ENCODE measurements around the gene DCBLD2.

DCBLD2 gene

DNA sequence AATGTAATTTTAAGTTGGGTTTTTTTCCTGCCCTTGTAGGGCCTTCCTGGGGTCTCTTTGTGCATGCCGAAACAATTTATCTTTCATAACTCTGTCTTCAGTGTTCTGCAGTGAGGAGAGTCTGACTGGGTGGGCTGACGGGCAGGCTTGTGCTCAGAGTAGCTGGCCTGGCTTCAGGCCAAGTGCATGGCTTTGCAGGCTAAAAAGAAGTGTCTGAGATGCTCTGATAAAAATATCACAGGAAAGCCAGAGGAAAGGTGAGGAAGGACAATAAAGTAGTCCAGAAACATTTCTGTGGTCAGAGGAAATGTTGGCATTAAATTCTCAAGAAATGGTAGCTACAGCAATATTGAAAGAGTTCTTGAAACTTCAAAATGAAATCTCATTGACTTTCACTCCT is 112.8 kb downstream of the DCBLD2 start:
- no peak for DNase-seq

GRCh38 chr3:98787181-98787580 is 114.3 kb downstream of the DCBLD2 start:
- DNase-seq, result no peak

GRCh38 chr3:98786364-98787006 is 115.0 kb downstream of the DCBLD2 start:
- DNase-seq, result no peak

DNA sequence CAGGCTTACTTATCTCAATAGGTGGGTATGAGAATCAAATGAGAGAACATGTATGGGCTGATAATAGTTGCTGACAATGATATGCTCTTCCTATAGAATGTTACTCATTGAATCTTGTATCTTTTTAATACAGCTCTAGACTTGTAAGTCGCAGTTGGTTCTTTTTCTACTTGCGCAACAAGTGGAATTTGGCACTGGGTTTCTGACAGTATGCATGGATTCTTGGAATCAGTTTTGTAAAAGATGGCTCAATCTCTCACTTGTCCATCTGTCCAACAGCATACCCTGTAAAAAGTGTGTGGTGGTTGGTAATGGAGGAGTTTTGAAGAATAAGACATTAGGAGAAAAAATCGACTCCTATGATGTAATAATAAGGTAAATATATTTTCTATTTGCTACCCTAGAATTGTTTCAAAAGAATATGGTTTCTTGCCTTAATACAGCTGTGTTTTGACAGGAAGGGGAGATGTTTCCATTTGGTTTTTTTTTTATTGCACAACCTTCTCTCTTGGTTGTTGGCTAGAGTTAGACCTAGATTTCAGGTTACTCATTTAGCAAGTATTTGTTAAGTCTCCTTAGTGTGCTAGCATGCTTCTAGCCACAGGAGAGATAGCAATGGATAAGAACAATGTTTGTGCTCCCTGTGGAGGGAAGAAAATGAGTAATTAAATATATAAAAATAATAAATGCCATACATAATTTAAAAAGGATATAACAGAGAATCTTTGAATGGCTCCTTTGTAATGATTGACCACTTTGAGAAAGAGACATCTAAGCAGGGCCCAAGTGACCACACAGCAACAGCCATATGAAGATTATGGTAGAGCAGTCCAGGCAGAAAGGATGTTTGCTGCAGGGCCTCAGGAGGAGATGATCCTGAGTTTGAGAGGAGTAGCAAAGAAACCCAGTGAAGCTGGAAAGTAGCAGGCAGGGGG is 116.6 kb downstream of the DCBLD2 start:
- DNase-seq, result no peak

GRCh38 chr3:98784042-98784441 is 117.5 kb downstream of the DCBLD2 start:
- DNase-seq, result no peak

DNA sequence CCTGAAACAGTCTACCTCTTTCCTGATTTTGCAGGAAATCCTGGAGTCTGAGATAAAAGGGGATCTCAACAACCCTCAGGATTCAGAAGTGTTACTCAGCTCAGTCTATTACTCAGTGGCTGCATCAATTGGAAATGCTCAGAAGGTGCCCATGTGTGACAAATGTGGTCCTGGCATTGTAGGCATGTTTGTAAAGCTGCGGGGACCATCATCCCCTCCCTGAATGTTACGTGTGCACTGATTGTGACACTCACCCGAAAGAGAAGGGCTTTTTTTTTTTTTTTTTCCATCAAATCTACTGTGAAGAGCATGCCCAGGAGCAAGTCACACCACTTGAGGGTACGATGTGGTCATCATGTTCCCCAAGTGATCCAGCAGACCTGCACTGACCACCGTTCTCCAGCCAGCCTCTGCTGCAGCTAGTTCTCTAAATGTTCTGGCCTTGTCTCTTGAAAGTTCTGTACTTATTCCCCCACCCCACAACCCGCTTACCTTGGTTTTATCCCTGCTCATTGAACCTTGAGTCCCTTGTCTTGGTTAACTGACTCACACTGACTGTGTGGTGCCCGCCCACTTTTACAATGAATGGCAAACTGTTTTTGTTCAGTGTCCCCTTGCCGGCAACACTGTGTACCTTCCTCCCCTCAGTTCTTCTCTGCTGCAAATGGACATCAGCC is 118.5 kb downstream of the DCBLD2 start:
- DNase-seq, result no peak

GRCh38 chr3:98780343-98780742 is 121.2 kb downstream of the DCBLD2 start:
- DNase-seq, result no peak

DNA sequence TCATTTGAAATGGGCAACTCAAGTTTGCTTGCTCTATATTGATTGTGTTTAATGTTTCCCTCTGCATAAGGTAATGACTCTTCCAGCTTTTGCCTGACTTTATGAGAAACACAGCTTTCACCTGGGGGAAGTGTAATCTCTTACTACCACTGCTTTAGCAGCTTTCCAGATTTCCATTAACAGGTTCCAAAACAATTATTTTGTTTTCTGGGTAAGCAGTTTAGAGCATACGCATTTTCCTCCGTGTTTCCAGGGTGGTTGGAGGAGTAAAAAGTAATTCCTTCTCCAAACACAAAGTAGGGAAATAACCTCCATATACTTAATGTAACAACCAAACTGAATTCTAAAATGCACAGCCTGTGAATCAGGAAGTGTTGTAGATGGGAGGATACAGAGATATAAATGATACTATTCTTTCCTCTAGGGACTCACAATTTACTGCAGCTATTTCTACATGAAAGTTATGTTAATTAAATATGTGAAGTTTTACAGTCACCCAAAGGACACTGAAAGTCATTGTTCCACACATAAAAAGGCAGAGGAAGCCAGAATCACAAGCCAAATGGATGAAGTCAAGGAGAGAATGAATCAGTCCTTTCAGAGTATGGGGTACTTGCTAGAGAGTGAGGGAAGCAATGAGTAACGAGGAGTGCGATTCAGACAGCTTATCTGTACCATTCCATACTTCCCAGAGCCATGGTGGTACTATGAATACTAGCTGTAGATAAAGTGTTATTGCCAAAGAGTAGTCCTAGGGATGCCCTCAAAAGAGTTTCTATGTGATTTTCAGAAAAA is 121.8 kb downstream of the DCBLD2 start:
- no peak for DNase-seq

GRCh38 chr3:98778852-98779413 is 122.6 kb downstream of the DCBLD2 start:
- no peak for DNase-seq

DNA sequence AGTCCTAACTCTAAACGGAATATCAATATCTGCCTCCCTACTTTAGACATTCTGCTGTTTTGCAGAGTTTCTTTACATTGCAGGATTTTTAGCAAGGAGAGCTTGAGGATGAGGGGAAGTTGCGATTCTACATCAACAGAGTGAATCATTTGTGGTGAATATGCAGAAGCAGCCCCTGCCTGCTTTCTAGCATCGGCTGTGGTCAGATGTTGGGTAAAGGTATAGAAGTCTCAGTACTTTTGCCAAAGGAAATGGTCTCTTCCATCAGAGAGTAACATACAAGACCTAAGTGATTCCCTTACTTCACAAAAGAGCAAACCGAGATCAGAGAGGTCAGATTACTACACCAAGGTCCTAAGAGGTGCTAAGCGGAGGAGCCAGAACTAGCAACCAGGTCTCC is 123.1 kb downstream of the DCBLD2 start:
- no peak for DNase-seq

DNA sequence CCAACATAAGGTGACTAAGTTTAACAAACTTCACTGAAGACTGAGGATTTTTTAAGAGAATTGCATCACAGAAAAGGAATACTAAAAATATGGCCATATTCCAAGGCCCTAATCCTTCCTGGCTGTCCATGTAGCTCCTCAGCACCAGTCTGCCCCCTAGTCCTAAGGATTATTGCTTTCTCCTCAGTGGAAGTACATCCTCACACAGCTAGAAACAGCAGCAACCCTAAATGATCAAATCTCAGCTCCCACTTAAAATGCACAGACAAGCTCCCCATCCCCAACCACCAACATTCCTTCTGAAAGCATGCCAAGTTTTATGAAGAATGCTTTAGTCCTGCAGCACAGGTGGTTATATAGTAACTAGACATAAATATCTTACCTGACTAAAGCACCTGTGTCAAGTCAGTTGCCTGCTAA is 123.7 kb downstream of the DCBLD2 start:
- DNase-seq, result no peak

DNA sequence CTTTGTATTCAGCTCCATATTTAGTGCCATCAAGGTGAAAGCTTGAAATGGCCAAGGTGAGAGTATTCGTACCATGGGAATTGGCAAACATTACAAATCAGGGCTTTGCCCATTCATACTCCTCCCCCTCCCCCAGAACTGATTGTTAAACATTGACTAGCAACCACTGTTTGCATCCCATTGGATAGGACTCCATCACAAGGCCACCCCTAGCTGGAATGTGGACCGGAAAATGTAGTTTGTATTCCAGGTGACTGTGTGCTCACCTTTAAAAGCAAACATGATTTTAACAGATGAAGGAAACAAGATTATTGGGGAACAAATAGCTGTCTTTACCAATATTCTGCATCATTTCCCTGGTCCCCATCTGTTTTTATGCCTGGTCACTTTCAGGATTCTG is 124.2 kb downstream of the DCBLD2 start:
- no peak for DNase-seq

GRCh38 chr3:98776140-98776493 is 125.4 kb downstream of the DCBLD2 start:
- DNase-seq, result no peak

DNA sequence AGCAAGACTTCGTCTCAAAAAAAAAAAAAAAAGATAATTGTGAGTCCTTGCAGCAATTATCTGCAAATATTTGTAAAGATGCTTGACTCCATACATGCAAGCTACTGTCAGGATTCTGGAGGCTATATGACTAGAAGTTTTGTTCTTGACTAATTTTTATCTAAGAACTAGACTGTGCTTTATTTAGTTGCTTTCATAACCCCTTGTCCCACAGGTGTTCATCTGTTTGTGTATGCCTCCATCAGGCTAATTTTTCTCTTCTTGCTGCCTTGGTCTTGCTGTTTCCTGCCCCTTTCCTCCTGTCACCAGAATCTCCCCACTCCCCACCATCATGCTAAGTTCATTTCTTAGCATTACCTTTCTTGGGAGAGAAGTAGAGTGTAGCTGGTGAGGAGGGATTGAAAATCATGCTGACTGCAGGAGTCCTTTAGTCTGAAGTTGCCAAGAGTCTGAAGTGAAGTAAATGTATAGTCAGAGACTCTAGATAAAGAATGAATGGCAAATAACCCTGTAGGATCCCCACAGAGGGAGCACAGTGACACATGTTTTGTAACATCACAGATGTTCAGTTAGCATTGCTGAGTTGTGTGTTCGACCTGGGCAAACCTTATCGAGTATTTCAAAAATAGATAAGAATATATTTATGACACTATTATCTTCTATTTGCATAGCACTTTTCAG is 125.9 kb downstream of the DCBLD2 start:
- no peak for DNase-seq

DNA sequence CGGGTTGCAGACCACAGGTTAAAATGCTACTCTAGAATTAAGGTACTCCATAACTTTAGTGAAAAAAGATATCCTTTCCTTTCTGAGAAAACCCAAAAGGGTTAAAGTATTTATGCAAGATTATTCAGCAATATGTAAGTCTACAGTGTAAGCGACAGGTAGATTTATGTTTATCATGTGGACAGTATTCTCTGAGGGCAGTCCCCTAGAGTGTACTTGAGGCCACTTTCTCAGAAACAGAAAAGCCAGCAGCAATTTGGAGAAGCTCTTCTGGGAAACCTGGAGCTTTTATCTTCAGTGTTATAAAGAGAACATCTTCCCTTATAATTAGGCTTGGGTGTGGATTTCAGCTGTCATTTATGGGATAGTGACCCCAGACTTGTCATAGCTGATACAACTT is 129.5 kb downstream of the DCBLD2 start:
- no peak for DNase-seq

DNA sequence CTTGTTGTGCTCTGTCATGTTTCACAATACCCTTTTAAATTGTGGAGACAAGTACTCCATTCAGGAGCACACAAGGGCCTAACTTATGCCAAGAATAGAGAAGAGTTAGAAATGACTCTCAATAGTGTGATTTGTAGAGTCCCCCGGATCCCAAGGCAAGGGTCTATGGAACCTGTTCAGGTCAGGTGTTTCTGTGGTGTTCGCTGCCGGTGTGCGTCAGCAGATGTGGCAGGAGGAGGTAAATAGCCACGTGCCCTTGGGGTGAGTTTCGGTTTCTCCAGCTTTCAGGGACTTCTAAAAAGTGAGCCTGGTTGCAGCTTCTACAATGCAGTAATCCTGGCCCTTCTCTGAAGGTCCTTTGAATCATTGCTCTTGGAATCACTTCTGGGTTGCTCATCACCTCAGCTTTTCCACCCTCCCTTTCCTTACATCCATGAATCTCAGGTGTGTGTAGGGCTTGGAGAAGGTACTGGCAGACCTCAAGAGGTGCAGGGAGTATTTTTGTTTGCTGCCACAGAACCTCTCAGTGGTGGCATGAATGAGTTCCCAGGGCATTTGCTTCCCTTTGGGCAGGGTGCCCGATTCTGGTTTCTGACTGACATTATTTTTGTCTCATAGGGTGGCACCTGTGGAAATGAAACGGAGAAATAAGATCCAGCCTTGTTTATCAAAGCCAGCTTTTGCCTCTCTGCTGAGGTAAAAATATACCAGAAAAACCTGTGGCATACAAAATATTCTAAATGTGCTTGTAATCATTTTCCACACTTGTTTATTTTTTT is 131.0 kb downstream of the DCBLD2 start:
- no peak for DNase-seq

GRCh38 chr3:98769448-98769847 is 132.0 kb downstream of the DCBLD2 start:
- DNase-seq, result no peak

DNA sequence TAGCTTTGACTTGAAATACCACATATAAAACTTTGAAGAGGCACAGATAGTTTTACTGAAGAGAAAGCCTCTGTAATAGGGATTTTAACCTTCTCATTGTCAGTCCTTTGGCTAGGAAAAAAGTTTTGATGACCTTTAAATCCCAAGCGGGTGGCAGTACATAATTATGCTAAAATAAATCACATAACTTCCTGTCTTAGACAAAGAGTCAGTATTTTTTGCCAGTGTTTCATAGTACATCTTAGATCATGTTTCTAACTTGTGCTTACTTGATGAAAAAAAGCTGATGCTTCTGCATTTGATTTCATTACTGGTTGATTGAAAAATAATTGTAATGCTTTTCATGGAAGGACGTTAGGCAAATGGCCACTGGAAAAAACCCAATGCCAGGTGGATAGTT is 132.5 kb downstream of the DCBLD2 start:
- DNase-seq, result no peak

GRCh38 chr3:98766924-98767323 is 134.6 kb downstream of the DCBLD2 start:
- DNase-seq, result no peak

DNA sequence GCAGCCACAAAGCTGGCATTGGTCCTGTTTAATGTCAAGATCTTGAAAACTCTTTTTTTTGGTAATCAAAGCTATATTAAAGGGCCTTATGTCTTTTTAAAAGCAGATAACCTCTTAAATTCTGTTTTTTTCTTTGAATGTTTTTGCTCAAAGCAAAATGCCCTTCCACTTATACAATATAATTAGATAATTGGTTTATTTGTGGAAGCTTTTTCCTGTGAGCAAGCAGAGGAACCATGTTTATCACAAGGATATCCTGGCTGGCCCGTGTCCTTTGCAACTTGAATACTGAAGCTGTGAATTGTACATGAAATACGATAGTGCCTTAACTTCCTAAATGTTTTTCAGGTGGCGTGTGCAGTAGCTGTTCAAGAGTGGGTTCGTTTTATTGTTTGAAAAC is 135.8 kb downstream of the DCBLD2 start:
- DNase-seq, result no peak

GRCh38 chr3:98764472-98764884 is 137.0 kb downstream of the DCBLD2 start:
- DNase-seq, result no peak
